Activated CD4-positive, alpha-beta T cell treated with anti-CD3 and anti-CD28 coated beads, Interleukin-2, amount 50 U/mL, for 4 hours (primary cell): ENCODE data around the gene SIX4.
"Not testable (repeated sequence)": the region's sequence is repeated elsewhere in the genome, so short reads cannot be mapped to it uniquely, and the experiment has no call there.

Experiments used
- DNase-seq, 2 experiments: peaks; one replicate each; pipeline ENCODE4 v3.0.0-alpha.2; 2020

Gene SIX4

DNA sequence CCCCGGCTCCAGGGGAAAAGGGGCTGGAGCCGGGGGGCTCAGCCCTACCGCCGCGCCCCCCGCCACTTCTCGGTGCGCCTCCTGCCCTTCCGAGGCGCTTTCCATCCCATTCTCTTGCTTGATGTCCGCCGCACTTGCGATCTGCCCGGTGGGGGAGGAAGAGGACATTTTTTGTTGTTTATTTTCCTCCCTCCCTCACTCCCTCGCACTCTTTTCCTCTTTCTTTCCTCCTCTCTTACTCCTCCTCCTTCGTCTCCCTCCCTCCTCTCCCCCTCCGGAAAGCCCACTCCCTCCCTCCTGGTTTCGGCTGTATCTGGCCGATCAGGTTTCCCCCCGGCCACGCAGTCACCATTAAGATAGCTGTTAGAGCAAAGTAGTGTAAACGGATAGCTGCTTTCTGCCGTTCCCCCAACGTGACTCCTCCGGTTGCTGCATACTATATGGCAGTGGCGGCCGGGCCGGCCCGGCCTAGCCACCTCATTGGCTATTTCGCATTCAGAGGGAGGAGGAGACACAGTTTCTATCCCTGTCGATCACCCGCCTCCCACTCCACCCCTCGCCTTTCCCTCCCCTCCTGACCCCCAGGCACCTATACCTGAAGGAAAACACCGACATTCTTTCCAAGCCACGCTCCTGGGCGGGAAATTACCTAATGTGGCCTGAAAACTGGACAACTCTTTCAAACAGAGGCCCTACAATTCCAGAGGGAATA lies at the start of gene SIX4:
SIX4 (minus strand) TSS at position 445 of the 712 bp plus-strand sequence; CDS start at position 168, 277 bp downstream.
- no peak for DNase-seq

DNA sequence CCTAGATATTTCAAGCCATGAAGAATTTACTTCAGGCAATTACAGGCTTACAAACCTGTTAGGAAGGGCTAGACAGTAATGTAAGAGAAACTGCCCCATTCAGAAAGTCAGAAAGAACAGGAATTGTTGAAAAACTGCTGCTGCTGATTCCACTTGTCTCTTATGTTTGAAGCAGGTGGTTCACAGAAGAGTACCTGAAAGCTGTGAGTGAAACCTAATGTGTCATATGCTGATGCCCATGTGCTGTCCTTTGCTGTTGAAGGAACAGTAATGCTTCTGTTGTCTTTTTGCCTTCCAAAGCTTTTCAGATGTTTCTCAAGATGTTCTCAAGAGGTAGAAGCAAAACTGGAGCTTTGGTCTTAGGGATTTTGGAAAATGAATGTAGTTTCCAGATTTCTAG lies 49.4 kb upstream of the SIX4 start:
- no peak for DNase-seq

DNA sequence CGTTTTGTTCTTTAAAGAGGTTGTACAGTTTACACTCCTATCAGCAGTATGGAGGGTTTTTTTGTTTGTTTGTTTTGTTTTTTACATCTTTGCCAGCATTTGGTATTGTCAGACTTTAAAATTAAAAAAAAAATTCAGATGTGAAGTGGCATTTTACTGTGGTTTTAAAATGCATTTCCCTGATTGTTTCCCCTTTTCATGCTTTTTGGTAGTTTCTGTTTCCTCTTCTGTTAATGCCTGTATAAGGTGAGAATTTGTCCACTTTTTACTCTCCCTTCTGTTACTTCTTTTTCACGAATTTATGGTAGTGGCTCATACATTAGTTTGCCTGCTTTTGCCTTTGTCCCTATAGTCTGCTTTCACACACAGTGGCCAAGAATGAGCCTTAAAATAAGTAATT lies 47.0 kb upstream of the SIX4 start:
- DNase-seq: no peak

DNA sequence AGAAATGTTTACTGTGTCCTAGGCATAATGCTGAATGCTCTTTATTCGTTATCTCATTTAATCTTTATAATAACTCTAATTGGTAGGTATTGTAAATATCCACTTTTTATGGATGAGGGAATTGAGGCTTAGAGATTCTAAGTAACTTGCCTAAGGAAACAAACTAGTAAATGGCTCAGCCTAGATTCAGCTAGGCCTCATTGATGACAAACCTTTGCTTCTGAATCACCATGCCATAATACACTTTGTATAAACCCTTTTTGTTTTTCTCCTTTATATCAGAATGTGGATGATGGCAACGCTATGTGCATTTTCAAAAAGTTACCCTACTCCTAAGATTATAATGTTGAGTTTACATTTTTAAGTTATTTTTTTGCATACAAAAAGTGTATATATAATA lies 44.5 kb upstream of the SIX4 start:
- DNase-seq: no peak

DNA sequence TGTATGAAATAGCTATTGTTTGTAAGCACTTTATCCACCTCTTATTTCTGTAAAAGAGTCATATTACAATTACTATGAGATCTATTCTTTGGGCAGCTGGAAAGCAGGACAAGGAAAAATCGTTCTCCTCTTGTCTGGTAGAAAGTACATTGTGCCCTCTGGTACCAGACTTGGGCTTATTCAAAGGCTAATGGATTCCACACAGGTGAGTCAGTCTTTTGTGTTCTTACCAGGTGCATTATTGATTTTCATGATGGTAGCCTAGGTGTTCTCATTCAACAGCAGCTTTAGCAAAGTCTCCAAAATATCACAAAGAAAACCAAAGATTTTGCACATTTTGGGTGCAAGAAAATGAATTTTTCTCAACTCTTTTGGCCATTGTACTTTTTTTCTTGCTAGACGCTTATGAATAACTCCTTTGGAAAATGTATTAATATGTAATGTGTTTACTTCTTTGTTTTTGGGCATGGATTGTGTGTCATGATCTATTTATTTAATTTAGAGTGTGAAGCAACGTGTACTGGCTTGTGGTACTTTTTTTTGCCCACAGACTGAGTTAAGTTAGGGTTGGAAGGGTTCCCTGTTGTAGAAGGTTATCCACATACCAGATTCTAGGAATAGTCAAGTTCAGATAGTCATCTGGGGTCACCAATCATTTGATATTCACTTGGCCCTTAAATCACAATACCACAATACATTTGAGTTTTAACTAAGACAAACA lies 36.7 kb upstream of the SIX4 start:
- no peak for DNase-seq

DNA sequence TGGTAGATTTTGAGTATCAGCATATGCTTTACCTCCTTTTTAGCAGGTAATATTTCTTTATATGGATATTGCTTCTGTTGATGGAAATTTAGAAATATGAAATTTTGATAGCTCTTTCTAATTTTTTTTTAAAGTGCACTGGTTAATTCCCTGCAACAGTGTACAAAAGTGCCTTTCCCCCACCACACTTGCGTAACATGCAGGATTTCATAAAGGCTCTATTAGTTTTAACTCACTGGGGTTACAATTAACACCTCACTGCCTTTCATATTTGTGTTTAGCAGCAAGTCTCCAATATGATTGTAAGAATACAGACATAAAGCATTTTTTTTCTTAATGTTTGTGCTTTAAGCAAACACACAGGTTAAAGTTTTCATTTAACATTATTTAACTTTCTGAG lies 36.1 kb upstream of the SIX4 start:
- DNase-seq: no peak

DNA sequence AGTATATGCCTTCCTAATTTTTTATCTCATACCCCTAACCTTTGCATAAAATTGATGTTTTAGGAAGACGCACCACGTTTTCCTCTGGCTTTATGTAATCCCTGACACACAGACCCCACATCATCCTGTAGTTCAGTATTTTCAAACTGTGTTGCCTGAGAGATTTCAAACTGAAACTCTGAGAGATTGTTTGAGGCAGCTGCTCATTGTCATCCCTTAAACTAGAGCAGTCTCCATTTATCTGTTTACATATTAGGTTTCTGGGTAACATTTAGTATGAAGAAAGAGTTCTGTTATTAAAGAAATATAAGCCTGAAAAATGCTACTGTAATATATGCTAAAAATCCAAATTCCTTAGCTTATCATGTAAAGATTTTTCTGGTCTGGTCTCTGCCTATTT lies 34.7 kb upstream of the SIX4 start:
- no peak for DNase-seq

DNA sequence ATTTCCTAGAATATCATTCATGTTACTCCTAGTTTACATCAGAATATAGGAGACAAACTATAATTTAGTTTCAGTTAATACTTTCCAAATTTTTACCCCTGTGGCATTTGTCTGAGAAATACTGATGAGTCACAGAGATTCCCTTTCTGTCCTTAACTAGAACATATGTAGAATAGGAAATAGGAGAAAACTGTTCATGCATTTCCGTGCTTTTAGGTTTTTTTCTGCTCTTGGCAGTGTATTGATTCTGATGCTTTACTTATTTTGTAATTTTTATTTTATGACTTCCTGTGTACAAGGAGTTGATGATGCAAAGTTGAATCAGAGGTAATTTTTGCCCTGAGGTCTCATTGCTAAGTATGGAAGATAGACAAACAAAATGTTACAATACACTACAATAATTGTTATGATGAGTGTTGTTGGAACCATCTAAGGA lies 33.4 kb upstream of the SIX4 start:
- DNase-seq: no peak

DNA sequence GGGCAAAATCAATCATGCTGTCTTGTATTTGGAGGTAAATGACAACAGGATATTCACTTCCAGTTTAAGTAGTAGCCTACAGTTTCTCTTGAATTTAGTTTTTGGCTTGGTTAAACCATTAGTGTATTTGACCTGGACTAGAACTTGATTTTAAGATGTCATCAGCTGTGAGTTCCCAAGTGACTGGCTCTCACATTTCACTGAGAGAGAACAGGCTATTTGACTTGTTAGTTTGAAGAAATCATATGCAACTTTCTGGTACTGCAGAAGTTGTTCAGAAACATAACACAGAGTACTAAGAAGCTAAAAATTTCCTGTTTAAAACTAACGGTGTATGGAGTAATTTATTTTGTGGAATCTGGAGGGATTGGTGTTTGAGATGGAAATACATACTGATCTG lies 32.7 kb upstream of the SIX4 start:
- DNase-seq: no peak

DNA sequence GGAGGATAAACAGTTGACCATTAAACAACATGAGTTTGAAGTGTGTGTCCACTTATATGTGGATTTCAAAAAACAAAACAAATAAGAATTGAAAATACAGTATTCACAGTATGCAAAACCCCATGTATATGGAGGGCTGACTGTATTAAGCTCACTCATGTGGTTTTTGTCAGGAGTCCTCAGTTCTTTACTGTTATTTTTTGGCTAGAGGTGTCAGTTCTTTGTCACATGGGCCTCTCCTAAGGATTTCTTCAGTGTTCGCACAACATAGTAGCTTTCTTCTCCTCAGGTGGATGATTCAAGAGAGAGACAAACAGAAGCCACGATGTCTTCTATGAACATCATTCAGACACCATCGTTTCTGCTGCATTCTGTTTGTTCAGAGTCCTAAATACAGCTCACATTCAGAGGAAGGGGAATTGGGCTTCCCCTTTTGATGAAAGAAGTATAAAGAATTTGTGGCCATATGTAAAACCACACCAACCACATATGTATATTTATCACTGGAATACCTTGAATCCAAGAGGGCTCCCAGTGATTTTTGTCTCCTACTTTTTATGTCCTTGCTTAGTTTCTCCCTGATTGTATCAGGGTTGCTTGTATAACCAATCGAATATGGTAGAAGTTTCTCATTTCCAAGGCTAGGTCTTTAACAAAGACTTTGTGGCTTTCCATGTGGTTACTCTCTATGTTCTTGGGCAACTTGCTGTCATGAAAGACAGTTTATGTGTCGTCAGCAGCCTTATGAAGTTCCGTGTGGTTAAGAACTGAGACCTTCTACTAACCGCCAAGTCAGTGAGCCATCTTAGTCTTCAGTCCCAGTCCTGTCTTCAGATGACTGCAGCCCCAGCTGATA lies 29.3 kb upstream of the SIX4 start:
- peak; percentile 15 to 18 for DNase-seq

DNA sequence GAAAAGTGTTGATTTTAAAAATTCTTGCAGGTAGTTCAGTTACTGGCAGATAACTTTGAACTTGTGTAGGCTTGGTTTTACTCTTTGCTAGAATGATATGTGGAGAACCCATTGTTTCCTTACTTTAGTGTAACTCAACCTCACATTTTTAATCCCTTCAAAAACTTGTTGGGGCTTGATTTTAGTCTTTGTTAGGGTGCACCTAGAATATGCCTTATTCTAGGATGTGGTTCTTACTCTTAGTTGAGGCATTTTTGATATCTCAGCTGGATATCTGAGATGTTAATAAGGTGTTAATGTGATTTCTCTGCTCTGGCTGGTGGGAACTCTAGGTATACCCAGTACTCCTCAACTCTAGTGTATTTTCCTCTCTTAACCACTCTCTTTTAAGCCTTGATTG lies 20.4 kb upstream of the SIX4 start:
- DNase-seq: no peak

DNA sequence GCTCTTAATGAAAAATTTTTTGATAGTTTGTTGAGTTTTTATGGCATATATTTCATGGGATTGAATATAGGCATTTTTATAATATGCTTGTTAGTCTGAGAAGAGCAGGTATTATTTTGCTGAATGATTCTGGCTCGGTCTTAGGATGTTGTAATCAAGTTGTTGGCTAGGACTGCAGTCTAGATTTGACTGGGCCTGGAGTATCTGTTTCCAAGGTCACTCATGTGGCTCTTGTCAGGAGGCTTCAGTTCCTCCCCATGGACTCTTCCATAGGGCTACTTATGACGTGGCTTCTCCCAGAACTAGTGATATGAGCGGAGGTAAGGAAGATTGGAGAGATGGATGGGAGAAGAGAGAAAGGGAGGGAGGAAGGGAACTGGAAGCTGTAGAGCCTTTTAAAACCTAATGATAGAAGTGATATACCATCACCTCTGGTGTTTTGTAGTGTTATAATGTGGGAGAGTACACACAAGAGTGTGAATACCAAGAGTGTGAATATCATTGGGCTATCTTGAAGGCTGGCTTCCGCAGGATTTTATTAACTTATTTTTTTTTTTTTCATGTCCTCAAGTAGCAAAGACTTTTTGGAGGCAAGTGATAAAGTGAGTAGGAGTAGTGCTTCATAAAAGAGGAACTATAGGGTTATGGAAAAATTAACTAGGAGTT lies 14.8 kb upstream of the SIX4 start:
- no peak for DNase-seq

DNA sequence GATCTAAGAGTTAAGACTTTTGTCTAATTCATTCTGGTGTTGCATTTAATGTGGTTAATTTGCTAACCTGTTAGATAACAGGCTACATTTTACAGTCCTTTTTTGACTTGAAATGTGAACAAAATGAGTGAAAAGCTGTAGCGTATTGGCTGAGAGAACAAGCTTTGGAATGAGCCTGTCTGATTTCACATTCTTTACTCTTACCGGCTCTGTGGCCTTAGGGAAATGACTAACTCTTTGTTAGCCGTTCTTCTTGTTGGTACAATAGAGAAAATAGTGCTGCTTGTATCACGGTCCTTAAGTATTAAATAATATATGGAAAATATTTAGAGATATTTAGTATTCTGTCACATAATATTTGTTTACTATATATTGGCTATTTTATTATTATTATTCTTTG lies 12.3 kb upstream of the SIX4 start:
- DNase-seq: no peak

DNA sequence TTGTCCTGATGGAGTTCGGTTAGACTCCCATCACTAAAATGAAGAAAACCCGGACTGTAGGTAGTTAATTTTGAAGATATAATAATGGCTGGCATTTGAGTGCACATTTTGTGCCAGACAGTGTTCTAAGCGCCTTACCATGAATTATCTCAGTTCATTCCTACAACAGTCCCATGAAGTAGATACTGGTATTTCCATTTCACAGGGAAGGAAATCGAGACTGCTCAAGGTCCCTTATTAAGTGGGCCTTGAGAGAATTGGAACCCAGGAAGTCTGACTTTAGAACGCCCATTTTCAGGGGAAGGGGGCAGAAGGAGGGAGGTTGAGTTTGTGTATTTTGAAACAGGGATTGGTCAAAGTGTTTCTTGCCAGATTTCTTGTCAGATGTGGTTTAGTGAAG lies 11.3 kb upstream of the SIX4 start:
- no peak for DNase-seq

DNA sequence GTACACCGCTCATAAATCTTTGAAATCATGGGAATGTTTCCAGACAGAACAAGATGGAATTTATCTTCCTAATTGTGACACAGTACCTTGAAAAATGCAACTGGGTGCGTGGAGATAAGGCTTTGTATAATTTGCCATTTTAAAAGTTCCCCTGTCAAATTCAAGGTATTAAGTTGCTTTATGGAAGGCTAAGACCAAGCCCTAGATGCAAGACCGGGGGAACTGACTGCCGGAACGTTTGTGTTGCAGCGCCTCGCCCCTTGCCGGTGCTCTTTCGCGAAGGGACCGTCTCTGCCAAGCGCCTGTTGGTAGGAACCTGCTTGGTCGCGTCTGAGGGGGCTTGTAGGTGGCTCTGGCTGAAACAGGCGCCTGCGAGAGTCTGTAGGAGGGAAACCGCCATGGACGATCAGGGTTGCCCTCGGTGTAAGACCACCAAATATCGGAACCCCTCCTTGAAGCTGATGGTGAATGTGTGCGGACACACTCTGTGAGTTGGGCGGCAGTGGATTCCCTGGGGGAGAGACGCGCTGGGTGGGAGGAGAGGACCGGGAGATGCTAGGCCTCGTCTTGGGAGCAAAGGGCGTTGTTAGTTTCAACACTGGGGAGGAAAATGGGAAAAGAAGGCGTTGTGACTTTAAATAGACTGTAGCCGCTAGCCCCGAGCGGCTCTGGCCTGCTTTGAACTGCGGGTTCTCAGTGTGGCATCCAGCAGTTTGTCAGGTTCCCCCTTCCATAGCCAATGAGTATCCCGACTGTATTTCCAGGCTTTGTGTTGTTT lies 10.5 kb upstream of the SIX4 start, which contains the start of gene MNAT1:
MNAT1 (plus strand) TSS at position 297 of the 778 bp plus-strand sequence; CDS start at position 399, 102 bp downstream.
- DNase-seq: peak; percentile 66 to 69

DNA sequence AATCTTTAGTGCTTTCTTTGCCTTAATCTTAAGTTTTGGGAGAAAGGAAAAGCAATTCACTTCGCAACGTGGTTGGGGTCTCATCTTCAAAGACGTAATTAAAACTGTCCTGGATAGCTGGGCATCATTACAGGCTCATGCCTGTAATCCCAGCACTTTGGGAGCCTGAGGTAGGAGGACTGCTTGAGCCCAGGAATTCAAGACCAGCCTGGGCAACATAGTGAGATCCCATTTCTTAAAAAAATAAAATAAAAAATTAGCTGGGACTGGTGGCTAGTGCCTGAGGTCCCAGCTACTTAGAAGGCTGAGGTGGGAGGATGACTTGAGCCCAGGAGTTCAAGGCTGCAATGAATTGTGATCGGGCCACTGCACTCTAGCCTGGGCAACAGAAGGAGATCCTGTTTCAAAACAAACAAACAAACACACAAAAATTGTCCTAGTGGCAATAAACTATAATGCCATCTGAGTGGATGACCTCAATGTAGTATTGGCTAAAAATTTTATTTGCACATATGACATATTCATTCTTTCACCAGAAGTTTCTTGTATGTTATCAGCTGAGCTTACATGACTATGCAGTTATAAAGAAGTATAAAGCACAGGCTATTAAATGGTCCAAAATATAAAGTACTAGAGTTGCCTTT lies 8.8 kb upstream of the SIX4 start:
- DNase-seq: no peak

DNA sequence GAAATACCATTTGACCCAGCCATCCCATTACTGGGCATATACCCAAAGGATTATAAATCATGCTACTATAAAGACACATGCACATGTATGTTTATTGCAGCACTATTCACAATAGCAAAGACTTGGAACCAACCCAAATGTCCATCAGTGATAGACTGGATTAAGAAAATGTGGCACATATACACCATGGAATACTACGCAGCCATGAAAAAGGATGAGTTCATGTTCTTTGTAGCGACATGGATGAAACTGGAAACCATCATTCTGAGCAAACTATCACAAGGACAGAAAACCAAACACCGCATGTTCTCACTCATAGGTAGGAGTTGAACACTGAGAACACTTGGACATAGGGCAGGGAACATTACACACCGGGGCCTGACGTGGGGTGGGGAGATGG lies 7.1 kb upstream of the SIX4 start:
- DNase-seq: not testable (repeated sequence)

DNA sequence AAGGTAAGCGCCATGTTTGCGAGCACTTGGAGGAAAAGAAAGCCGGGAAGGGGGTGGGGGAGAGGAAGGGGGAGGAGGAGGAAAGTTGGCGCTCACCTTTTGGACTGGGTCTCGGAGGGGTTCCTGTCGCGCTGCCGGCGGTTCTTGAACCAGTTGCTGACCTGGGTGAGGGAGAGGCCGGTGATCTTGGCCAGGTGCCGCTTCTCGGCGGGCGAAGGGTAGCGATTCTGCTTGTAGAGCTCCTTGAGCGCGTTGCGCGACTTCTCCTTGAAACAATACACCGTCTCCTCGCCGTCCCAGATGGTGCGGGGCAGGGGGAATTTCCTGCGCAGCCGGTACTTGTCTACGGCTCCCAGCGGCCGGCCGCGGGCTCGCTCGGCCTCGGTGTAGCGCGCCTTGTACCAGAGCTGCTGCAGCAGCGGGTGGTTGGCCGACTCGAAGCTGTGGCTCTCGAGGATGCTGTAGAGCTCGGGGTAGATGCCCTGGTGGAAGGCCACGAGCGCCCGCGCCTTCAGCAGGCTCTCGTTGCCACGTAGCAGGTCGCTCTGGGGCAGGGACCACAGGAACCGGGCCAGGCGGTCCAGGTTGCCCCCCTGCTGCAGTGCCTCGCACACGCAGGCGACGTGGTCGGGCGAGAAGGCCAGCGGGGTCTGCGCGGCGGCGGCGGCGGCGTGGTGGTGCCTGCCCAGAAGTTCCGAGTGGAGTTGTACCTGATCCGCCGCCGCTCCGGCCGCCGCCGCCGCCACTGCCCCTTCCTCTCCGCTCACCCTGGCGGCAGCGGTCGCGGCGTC lies 840 bp downstream of the SIX4 start:
- DNase-seq: no peak

DNA sequence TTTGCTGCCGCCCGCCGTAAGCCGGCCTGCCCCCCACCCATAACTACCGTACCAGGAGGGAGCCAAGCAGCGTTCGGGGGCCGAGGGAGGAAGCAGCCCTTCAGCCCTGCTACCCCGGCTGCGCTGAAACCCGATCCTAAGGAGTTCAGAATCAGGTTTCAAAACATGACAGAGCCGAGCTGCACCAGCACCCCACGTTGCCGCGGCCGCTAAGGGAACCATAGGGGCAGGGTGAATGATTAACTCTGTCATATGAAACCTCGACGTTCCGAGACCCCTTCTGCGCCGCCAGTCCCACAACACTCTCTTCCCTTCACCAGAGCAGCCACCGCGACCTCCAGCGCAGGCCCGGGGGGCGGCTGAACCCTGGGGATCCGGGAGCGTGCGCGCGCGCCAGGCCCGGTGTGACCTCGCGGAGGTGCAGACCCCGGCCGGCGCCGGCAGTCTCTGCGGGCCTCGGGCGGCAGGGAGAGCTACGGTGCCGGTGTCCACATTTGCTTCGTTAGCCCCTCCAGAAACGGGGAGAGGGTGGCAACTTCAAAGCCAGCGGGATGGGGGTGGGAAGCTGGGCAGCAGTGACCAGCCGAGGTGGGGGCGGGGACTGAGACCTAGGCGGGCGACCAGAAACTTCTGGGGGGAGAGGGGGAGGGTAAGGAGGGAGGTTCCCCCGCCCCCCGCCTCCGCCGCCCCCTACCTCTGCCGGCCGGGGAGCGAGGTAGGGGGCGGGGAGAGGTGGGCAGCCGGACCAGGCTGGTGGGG lies 1.6 kb downstream of the SIX4 start:
- DNase-seq: peak in 1 of 2 experiments; percentile 19

DNA sequence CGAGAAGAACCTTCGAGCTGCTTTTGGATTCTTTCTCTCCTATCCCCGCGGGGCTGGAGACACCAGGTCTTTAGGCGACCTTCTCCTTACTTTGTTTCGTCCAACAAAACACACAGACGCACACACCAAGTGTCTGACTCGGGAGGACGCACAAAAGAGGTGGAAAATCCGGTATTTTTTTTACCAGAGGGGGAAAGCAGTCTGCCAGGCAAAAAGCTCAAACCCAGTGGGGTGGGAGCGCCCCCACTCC lies 2.1 kb downstream of the SIX4 start:
- DNase-seq: no peak
